OCI-LY3 (cell line): ENCODE results near the gene KCNG3.

Source experiments
- H2AFZ ChIP-seq: fragments of 200-600, 300-600 bp; shearing (Covaris generic); 2 replicates; pipeline ENCODE4 v1.6.0; 2014; ENCODE audit warnings: antibody characterized with exemption, low read depth, low read length
- H3K27ac ChIP-seq: fragments of 200-600, 300-600 bp; sonication (generic); 2 replicates; pipeline ENCODE4 v1.5.1; 2014; ENCODE audit warnings: mild to moderate bottlenecking, low read length, moderate library complexity, mixed read lengths
- H3K27me3 ChIP-seq: fragments of 200-600, 300-600 bp; sonication (generic); 2 replicates; pipeline ENCODE4 v1.6.1; 2014; ENCODE audit warnings: low read depth, low read length, mixed read lengths
- H3K36me3 ChIP-seq: fragments of 200-600, 300-600 bp; sonication (generic); replicated peaks from 2 replicates; pipeline ENCODE3; 2014; ENCODE audit warnings: low read depth, low read length, mixed read lengths
- H3K4me1 ChIP-seq: fragments of 300-600, 200-600 bp; sonication (generic); 2 replicates; pipeline ENCODE4 v1.6.1; 2014; ENCODE audit warnings: low read length, mixed read lengths
- H3K4me2 ChIP-seq: fragments of 200-600, 300-600 bp; sonication (generic); 2 replicates; pipeline ENCODE4 v1.6.1; 2014; ENCODE audit warnings: low read length, mixed read lengths
- H3K4me3 ChIP-seq: fragments of 300-600, 200-600 bp; sonication (generic); 2 replicates; pipeline ENCODE4 v1.5.1; 2014; ENCODE audit warnings: antibody characterized with exemption, mild to moderate bottlenecking, low read length, moderate library complexity
- H3K79me2 ChIP-seq: fragments of 300-600, 200-600 bp; shearing (Covaris generic); 2 replicates; pipeline ENCODE4 v1.6.1; 2014; ENCODE audit warnings: mild to moderate bottlenecking, low read length, mixed read lengths
- H3K9ac ChIP-seq: fragments of 300-600, 200-600 bp; shearing (Covaris generic); 2 replicates; pipeline ENCODE4 v1.6.0; 2014; ENCODE audit warnings: mild to moderate bottlenecking, low read length, moderate library complexity
- H3K9me3 ChIP-seq: fragments of 200-600, 300-600 bp; shearing (Covaris generic); 2 replicates; pipeline ENCODE4 v1.6.1; 2014; ENCODE audit warnings: low read length, mixed read lengths; ENCODE audit not compliant: insufficient read depth
- H4K20me1 ChIP-seq: fragments of 200-600, 300-600 bp; sonication (generic); 2 replicates; pipeline ENCODE4 v1.6.1; 2016; ENCODE audit warnings: low read length, mixed read lengths; ENCODE audit not compliant: insufficient read depth
- CTCF ChIP-seq: fragments of 200-600, 300-600 bp; sonication (generic); IDR thresholded peaks from 2 replicates; pipeline ENCODE4 v1.5.1; 2014; ENCODE audit warnings: antibody characterized with exemption, low read length, low read depth
- EZH2phosphoT487 ChIP-seq: fragments of 200-600 bp; shearing (Covaris generic); IDR thresholded peaks from 2 replicates; pipeline ENCODE4 v1.6.1; 2018; ENCODE audit warnings: antibody characterized with exemption, mixed run types, low read depth

Gene KCNG3

GRCh38 chr2:42464631-42465030, 29.2 kb downstream of the KCNG3 start:
- no peaks in the 10 kb centered on the region for H3K79me2 ChIP-seq
- H3K4me1 ChIP-seq: no peaks in the 10 kb centered on the region
- no peaks in the 10 kb centered on the region for H3K9me3 ChIP-seq
- no peak overlapping the region for H2AFZ ChIP-seq
- TF ChIP-seq CTCF (no peak), EZH2phosphoT487 (no peak)
- H4K20me1 ChIP-seq: no peaks in the 10 kb centered on the region
- no peak overlapping the region for H3K27ac ChIP-seq
- H3K36me3 ChIP-seq: no peaks in the 10 kb centered on the region
- H3K4me2 ChIP-seq: no peak overlapping the region
- H3K9ac ChIP-seq: no peak overlapping the region
- 0 out of 2 replicates have a peak, but pooled peaks cover 3% of the 10 kb centered on the region for H3K27me3 ChIP-seq
- H3K4me3 ChIP-seq: no peak overlapping the region

- TF ChIP-seq CTCF (no peak), EZH2phosphoT487 (no peak)
- Histone ChIP-seq H3K4me1 (no peaks in the 10 kb centered on the region), H3K27ac (no peak overlapping the region), H4K20me1 (no peaks in the 10 kb centered on the region), H3K4me3 (no peak overlapping the region), H2AFZ (no peak overlapping the region), H3K4me2 (no peak overlapping the region), H3K27me3 (peaks cover 3% of the 10 kb centered on the region; the same call in 1 of the 2 replicates), H3K9ac (no peak overlapping the region), H3K36me3 (no peaks in the 10 kb centered on the region), H3K79me2 (no peaks in the 10 kb centered on the region), H3K9me3 (no peaks in the 10 kb centered on the region)
Measured at GRCh38 chr2:42463570-42463969, 30.2 kb downstream of the KCNG3 start.

GRCh38 chr2:42459296-42459695, 34.5 kb downstream of the KCNG3 start:
- no peak overlapping the region for H3K4me2 ChIP-seq
- no peaks in the 10 kb centered on the region for H3K36me3 ChIP-seq
- H4K20me1 ChIP-seq: no peaks in the 10 kb centered on the region
- H3K79me2 ChIP-seq: no peaks in the 10 kb centered on the region
- H3K4me1 ChIP-seq: no peaks in the 10 kb centered on the region
- H2AFZ ChIP-seq: no peak overlapping the region
- no peak overlapping the region for H3K27ac ChIP-seq
- no peak overlapping the region for H3K4me3 ChIP-seq
- peaks cover 3% of the 10 kb centered on the region; the same call in 1 of the 2 replicates for H3K27me3 ChIP-seq
- TF ChIP-seq CTCF (no peak), EZH2phosphoT487 (no peak)
- H3K9me3 ChIP-seq: no peaks in the 10 kb centered on the region
- H3K9ac ChIP-seq: no peak overlapping the region

GRCh38 chr2:42458396-42458795, 35.4 kb downstream of the KCNG3 start:
- no peaks in the 10 kb centered on the region for H3K4me1 ChIP-seq

More at GRCh38 chr2:42458396-42458795, 35.4 kb downstream of the KCNG3 start:
- Histone ChIP-seq H2AFZ (no peak overlapping the region), H3K9me3 (no peaks in the 10 kb centered on the region), H3K27ac (no peak overlapping the region), H3K4me2 (no peak overlapping the region), H3K27me3 (peaks cover 3% of the 10 kb centered on the region; the same call in 1 of the 2 replicates), H3K9ac (no peak overlapping the region), H3K36me3 (no peaks in the 10 kb centered on the region), H3K79me2 (no peaks in the 10 kb centered on the region), H4K20me1 (no peaks in the 10 kb centered on the region), H3K4me3 (no peak overlapping the region)
- TF ChIP-seq CTCF (no peak), EZH2phosphoT487 (no peak)
